Right ventricle myocardium inferior (tissue), 1 donor: ENCODE measurements around the gene SSUH2. TPM values are rescaled to one million over a fixed set of nuclear protein-coding genes. Genes with fewer than 3 reads are reported as not detected.

ENCODE experiments used
- ATAC-seq: fragments of 200-7000 bp; cut with Tn5 transposase; one replicate; pipeline ENCODE4 v1.9.1; 2020; ENCODE audit warnings: mild to moderate bottlenecking, moderate library complexity
- DNase-seq: peaks from one replicate; pipeline ENCODE4 v3.0.0; 2021; ENCODE audit errors: missing footprints
- intact Hi-C: fragments of 100-400 bp; cut with DNase I; formaldehyde crosslinking; loops from one replicate; pipeline ENCODE4 v1.11.0; 2022
- total RNA-seq: library from RNA; stranded (reverse); fragmentation: NEBNext Ultra II Directional; extraction: Animal tissue kit (Norgen Biotek cat#: 25700); gene quantifications from one replicate; pipeline ENCODE4 v1.2.1, GENCODE V29; 2021
- donor health status: DM: no; HTN: yes; CAD: no; lungs with severe emphysema.

Gene SSUH2
- total RNA-seq, 1 donor from 2014 or later = 1.0 TPM

DNA sequence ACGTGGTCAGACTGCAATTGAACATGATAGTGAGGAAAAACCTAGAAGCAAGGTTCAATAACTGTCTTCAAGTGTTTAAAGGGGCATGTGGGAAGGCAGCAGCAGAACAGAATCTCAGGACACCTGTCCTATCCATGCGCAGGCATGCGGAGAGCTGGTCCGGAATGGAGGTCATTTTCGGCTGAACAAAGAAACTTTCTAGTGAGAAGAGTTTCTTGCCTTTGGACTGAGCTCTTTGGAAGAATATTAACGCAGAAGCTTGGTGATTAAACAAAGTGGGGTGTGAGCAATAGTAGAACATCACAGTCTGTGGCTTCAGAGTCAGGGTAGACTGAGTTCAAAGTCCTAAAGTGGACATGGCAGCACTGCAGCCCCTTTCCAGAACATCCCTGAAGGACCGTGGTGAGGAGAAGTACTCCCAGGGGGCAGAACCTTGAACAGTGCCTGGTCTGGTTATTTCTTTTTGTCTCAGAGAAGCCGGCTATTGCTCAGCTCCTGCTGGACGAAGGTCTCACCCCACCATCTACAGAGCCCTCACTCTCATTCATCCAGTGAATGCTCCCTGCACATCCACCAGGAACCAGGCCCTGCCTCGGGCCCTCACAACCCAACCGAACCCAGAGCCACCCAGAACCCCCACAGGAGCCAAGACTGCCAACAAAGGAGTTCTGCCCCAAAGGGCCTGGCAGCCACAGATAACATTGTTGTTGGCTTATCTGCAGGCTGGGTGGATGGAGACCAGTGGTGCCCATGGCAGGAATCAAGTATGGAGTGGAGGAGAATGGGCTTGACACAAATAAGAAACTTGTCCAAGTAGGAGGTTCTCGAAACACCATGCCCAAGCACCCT is 2.8 kb upstream of the SSUH2 start:
- no peak for ATAC-seq
- intact Hi-C loops = no loop called here
- DNase-seq = no peak

DNA sequence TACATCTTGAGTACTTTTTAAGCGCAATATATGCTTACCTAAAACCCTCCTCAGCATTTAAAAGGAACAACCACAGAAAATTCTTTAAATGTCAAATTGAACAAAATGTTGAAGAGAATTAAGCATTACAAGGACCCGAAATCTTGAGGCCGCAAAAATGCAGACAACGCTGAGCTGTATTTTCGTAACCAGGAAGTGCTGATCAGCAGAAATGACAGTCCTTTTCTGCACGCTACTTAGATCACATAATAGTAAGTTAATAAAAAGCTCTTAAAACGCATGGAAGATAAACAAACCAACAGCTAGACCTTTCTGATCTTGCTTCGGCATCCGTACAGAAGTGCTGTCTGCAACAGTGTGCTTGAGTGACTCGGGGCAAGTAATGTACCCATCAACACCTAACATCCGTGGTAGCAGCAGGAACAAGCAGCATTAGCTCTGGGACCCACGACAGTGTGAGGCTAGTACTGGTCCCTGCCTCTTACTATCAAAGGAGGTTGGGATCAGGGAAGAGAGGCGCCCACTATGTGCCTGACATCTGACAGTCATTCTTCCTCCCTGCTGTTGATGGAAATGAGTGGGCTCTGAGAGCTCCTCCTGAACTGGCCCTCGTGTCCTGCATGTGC is 1.8 kb upstream of the SSUH2 start:
- intact Hi-C loops = no loop called here
- DNase-seq (no peak), ATAC-seq (no peak)

DNA sequence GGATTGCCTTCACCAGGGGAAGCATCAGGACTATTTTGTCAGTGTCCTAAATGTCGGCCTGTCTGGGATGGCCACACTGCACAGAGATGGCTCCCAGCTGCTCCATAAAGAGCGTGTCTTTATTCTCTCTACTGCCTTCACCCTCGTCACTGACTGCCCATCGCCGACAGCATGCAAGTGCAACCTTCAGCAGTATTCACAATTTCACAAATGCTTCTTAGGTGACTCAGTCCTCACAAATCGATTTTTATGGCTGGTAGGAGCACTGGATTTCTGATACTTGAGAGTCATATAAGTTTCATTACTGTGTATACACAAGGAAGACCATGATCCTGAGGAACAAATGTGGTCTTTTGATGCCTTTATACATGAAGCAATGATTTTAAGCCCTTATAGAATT is 1.1 kb upstream of the SSUH2 start:
- DNase-seq = no peak
- intact Hi-C loops = no loop called here
- ATAC-seq = no peak

DNA sequence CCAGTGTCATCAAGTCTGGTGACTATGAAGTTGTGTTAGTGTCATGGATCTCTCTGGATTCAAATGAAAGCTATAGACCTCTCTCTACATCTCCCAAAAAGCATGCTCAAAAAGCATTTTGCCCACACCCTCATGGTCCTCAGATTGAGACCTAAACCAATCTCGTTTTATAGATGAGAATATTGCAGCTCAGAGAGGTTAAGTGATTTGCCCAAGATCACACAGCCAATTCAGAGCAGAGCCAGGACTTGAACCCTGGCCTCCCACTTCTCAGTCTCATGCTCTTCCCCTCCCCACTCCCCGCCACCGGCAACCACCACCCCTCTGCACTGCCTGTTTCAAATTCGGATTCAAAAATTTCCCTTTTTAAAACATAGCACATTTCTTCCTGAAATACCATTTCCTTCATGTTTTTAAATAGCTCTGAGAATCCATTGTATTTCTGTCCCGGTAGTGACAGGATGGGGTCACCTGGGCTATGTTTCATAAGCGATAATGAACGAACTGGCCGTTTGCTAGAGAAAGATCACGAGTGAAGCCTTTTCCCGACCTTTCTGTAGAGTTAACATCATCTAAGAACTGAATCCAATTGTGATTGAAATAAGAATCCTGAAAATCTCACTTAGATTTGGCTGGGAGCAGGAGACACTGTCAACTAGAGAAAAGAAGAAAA is 769 bp downstream of the SSUH2 start:
- intact Hi-C loops = no loop called here
- DNase-seq (no peak), ATAC-seq (no peak)

DNA sequence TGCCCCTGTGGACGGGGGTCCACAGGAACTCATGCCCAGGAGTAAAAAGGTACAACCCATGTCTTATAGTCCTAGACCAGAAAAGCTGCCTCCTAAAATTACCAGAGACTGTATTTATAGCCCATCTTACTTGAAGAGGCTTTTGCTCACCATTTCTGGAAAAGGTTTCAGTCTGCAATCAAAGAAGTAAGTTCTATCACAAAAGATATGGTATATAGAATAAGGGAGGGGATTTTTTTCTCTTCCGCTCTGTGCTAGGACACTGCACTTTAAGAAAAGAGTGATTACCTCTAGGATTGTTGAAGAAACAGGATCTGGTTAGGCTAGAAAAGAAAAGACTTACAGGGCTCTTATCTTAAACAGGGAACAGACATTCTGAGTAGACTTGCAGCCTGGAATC is 2.6 kb downstream of the SSUH2 start:
- no peak for DNase-seq
- intact Hi-C loops = no loop called here

DNA sequence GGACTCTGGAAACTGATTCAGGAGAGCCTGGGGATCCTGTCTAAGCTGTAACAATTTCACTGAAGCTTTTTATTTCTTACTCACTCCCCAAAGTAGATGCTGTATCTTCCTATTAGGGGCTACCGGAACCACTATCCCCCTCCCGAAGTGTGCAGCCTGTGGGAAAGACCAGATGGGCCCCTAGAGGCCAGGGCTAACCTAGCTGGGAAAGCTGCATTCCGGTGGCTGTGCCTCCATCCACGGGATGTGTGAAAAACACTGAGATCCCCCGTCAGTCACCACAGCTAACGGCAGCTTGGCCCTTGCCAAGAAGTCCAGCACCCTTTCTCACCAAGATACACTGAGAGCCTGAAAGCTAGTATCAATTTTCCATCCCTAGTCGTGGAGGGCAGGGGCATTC is 3.1 kb downstream of the SSUH2 start:
- DNase-seq (no peak), ATAC-seq (no peak)
- intact Hi-C loops = no loop called here

More for the DNA sequence above, 2.6 kb downstream of the SSUH2 start:
- ATAC-seq = no peak

DNA sequence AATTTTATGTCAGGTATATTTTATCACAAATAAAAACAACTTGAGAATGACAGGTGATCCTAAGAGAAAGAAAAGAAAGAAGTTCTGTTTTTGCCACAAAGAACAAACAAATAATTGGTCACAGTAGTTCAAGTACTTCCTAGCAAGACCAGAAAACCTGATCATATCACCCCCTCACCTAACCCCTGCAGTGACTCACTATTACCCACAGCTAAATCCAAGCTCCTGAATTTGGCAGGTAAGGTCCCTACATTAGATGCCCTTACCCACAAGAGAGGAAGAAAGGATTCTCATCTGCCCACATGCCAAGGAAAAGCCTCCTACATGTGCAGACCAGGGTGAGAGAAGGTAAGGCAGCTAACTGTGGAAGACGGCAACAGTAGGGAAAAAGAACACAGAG is 4.4 kb downstream of the SSUH2 start:
- ATAC-seq = no peak
- intact Hi-C loops = no loop called here

DNA sequence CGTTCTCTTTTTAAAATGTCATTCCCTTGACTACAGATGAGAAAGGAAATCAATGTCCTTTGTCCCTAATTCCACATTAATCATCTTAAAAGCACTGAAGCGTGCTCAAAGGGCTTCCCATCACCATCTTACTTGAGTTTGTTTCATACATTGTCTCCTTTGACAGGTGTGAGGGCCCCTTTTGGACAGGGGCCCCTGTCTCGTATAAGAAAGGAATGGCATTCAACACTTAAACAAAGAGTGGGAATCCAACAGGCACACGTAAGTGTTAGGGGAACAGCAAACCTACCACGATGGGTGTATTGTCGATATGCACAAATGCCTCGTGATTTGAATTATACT is 5.0 kb downstream of the SSUH2 start:
- DNase-seq (no peak), ATAC-seq (no peak)
- intact Hi-C loops = no loop called here

More for the DNA sequence above, 4.4 kb downstream of the SSUH2 start:
- DNase-seq = no peak

DNA sequence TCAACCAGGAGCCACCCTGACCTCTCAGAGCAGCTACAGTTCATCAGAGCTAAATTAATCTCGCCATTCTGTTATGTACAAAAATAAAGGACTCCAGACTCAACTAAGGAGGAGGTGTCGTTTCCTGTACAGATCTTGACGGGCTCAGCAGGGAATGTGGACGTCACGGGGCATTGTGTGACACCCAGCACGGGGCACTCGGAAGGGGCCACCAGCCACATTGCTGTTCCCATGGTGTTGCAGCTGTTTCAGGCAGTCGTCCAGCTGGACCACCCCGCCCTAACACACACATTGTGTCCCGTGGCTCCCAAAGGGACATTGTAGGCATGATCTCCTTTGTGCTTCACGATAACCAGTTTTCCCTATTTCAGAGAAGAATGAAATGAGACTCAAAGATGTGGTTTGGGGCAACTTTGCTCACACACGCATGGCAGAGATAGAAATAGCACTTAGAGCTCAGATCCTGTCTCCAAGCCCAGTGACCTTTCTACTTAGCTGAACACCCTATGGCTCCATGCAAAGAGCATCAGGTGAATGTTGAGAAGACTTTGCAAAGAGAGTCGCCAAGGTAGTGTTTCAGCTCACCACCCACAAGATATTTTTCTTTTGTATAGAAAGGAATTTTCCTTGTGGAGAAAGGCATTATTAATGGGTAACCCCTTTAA is 5.5 kb downstream of the SSUH2 start:
- no peak for ATAC-seq
- DNase-seq = no peak
- intact Hi-C loops = no loop called here

DNA sequence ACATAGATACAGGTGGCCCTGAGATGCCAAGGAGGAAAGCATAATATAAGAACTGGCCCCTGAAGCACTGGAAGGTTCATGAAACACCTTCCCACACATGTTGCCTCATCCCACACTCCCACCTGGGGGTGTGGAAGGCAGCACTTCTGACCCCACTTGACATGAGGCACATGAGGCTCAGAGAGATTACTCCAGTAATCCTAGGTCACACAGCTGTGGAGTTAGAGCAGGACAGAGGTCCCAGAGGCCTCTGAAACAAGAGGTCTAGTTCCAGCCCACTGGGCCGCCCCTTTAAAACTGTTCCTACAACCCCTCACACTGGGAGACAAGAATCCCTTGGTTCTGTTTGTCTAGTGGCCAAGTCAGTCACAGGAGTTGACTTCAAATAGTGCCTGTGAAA is 7.2 kb downstream of the SSUH2 start:
- intact Hi-C loops = no loop called here
- ATAC-seq = no peak
- DNase-seq = no peak

DNA sequence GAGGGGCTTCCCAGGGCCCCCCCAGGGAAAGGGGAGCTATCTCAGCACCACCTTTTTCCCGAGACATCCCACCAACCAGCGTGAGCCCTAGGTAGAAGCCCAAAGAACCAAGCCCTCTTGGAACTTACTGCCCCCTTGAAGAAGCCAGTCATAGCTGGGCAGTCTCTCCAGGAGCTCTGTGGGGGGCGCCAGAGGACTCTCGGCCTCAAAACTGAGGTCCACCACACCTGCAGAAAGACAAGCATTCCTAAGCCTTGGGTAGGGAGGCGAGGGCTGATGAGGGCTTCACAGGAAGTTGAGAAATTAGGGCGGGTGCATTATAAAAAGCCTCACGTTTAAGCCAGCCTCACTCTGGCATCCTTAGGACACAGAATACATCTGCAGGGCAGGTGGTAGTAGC is 9.0 kb downstream of the SSUH2 start:
- intact Hi-C loops = no loop called here
- ATAC-seq = no peak
- no peak for DNase-seq

DNA sequence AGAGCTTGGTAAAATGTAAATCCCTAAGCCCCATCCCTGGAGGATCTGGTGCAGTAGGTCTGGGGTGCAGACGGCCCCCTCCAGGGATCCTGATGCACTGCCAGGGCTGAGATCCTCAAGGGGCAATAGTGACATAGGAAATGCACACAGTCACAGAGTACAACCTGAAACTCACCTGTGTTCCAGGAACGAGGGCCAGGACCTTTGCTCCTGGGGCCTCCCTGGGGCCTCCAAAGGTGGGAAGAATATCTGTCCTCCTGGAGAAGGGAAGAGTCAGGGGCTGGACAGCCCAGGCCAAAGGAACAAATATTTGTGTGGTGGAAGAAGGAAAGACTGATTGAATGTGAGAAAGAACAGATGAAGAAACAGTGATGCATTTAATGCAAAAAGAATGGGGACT is 9.5 kb downstream of the SSUH2 start:
- intact Hi-C loops = no loop called here
- ATAC-seq = no peak
- DNase-seq = no peak

DNA sequence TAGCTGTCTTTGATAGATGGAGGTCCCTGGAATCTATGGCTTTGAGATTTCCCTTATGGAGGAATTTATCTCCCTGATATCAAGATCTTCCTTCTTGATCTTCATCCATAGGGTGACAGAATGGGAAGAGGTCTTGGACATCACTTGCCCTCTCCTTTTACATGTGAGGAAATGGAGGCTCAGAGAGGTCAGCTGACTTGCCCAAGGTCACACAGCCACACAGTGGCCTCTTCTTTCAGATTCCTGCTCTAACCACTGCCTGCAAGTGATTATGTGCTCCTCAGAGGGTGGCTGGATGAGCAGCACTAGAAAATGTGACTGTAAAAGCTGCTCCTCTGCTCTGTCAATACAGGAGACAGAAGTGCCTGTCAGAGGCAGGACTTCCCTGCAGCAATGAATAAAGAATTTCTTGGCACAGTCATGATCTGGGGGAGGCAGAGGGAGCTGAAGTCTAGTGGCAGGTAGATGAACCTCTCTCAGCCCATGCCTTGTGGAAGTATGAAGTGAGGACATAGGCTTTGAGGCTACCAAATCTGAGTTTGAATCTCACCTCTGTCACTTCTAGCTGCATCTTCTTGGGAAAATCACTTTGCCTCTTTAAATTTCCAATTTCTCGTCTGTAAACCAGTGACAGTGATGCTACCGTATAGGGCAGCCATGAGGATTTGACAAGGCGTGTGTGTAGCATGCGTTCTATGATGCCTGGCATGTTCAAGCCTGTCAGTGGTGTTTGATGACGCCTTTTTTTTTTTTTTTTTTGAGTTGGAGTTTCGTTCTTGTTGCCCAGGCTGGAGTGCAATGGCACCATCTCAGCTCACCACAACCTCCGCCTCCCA is 12.0 kb downstream of the SSUH2 start:
- intact Hi-C loops = no loop called here
- no peak for ATAC-seq
- DNase-seq = no peak

DNA sequence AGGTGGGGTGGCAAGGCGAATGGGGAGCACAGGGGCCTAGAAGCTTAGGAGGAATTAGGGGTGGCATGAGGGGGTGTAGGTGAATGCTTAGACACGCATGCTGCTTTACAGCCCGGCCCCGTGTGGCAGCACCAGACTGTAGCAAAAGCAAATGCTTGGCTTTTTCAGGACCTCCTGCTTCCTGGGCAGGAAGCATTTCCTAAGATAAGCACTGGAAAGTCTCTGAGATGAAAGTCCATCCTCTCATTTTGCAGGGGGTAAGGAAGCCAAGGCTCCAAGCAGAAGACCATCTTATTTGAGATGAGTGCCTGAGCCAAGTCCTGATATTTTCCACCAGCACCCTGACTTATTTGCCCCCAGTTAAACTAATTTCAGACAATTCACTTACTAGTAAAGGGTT is 12.9 kb downstream of the SSUH2 start:
- intact Hi-C loops = no loop called here
- ATAC-seq (no peak), DNase-seq (no peak)

DNA sequence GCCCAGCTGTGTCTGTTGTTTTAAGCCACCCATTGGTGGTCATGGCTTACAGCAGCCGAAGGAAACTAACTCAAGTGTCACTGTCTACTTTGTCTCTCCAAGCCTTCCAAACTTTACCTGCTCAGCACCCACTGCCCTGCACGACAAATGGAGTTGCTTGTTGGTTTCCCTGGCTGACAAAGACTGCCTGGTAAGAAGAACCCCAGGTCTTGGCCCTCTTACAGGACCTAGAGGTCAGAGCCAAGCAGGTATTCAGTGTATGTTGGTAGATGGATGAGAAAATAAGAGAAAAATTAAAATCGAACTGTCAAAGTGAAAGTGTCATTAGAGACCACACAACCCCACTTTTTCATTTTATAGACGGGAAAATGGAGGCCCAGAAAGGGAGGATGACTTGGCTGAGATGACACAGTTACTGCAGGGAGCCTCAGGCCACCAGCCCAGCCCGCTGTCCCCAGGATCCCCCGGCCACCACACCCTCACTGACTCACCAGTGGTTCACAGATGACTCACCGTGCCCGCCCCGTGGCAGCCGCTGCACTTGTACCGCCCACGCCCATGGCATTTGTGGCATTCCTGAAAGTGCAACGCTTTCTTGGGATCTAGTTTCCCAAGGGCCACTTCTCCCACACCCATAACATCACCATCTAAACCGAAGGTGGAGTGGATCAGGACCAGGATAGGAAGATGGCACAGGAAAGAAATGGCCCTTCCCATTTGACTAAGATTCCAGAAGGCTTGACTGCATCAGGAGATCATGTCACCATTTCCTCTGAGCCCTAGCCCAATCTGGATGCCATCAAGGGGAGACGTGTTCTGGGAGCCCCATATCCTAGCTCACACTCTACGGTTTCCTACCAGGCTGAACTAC is 15.2 kb downstream of the SSUH2 start:
- intact Hi-C loops = no loop called here
- ATAC-seq = no peak

DNA sequence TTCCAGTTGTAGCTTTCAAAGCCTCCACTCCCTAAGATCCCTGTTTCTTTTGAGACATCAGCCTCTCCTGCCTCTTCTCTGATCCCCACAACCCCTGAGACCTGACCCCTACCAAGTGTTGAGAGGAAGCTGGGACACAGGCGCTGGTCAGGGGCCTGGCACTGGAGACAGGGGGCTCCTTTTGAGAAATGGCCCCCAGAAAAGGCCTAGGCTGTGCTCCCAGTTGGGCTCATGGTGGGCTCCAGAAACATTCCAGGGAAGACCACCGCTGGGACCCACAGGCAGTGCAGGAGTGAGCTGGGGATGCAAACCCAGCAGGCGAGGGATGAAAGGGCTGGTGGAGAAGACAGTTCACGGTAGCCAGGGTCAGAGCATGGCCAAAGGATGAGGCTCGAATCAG is 16.6 kb downstream of the SSUH2 start:
- intact Hi-C loops = no loop called here
- ATAC-seq = no peak
- DNase-seq = no peak

More for the DNA sequence above, 15.2 kb downstream of the SSUH2 start:
- DNase-seq = no peak

DNA sequence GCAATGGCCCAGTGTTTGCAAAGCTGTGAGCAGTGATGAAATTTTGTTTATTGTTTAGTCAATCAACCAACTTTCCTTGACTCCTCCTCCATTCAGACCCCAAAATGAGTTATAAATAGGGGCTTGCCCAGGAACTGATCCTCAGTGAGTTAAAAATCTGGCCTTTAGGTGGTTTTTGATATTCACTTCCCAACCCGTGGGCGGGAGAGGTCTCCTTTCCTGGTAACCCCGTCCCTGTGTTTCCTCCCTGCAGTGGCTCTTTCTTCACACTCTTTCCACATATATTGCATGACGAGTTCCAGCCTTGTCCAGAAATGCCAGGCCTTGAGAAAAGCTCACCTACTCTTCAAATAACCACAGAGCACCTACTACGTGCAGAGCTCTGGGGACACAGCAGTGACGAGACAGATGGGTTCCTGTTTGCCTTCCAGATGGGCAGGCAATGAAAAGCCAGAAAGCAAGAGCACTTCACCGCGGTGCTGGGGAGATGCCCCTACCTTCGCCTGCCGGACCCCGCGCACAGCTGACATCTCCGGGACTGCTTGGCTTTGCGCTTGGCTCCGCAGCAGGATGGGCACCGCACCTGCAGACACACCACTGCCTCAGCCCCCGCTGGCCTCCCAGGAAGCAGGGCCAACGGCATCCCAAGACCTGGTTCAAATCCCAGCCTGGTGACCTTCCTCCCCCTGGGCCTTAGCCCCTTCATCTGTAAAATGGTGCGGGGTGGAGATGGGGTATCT is 17.2 kb downstream of the SSUH2 start:
- ATAC-seq (no peak), DNase-seq (no peak)
- intact Hi-C loops = no loop called here
